GM19043 (cell line): ENCODE data around the gene HDAC4.

Source experiments
- ATAC-seq: cut with Tn5 transposase; IDR thresholded peaks from one replicate; pipeline ENCODE4 v1.9.1; 2021; ENCODE audit warnings: low read depth; ENCODE audit not compliant: unreplicated experiment

Gene HDAC4

GRCh38 chr2:239311132-239312040 lies 89.4 kb downstream of the HDAC4 start:
- no peak for ATAC-seq

- ATAC-seq, result no peak
Observed at GRCh38 chr2:239310401-239311061, 90.3 kb downstream of the HDAC4 start.

- no peak for ATAC-seq
Observed at GRCh38 chr2:239309398-239310245, 91.2 kb downstream of the HDAC4 start.

- no peak for ATAC-seq
Observed at GRCh38 chr2:239308661-239309397, 92.0 kb downstream of the HDAC4 start.

GRCh38 chr2:239307921-239308613 lies 92.8 kb downstream of the HDAC4 start:
- no peak for ATAC-seq

GRCh38 chr2:239307221-239307569 lies 93.6 kb downstream of the HDAC4 start:
- ATAC-seq, result no peak

- ATAC-seq, result no peak
Observed at GRCh38 chr2:239306274-239307220, 94.3 kb downstream of the HDAC4 start.

GRCh38 chr2:239305771-239306170 lies 95.0 kb downstream of the HDAC4 start:
- ATAC-seq, result no peak

- ATAC-seq, result no peak
Observed at GRCh38 chr2:239305222-239305575, 95.6 kb downstream of the HDAC4 start.

- ATAC-seq, result no peak
Observed at GRCh38 chr2:239304533-239305221, 96.1 kb downstream of the HDAC4 start.

GRCh38 chr2:239303711-239304532 lies 96.9 kb downstream of the HDAC4 start:
- peak; percentile 49 for ATAC-seq

- ATAC-seq, result no peak
Observed at GRCh38 chr2:239302808-239303557, 97.8 kb downstream of the HDAC4 start.

GRCh38 chr2:239302083-239302807 lies 98.6 kb downstream of the HDAC4 start:
- ATAC-seq, result no peak

- ATAC-seq, result no peak
Observed at GRCh38 chr2:239300871-239301735, 99.7 kb downstream of the HDAC4 start.

GRCh38 chr2:239300242-239300641 lies 100.6 kb downstream of the HDAC4 start:
- ATAC-seq, result no peak
